HL-60/S4 treated with phorbol 12-myristate 13-acetate at 8.2 ng/mL for 4 days and 3 days (cell line): ENCODE data around the gene KCNK3.
"Not testable (repeated sequence)": the region's sequence is repeated elsewhere in the genome, so short reads cannot be mapped to it uniquely, and the experiment has no call there.

ENCODE experiments used
- in situ Hi-C: fragments of 300-500 bp; cut with MboI; formaldehyde crosslinking; loops from 2 replicates; pipeline ENCODE4 v1.15.0; 2022; ENCODE audit warnings: low sequenced_read_pairs

Gene KCNK3

GRCh38 chr2:26752656-26753055, 60.1 kb downstream of the KCNK3 start:
- in situ Hi-C loops, result loop anchor here (10.0 kb wide), 1 partner anchor 138 kb away; no protein-coding TSS in a partner anchor

GRCh38 chr2:26754539-26754938, 62.0 kb downstream of the KCNK3 start:
- in situ Hi-C loops, result loop anchor here (10.0 kb wide), 1 partner anchor 140 kb away; no protein-coding TSS in a partner anchor

- in situ Hi-C loops, result loop anchor here (10.0 kb wide), 1 partner anchor 140 kb away; no protein-coding TSS in a partner anchor
These were observed 62.6 kb downstream of the KCNK3 start for GRCh38 chr2:26754972-26755670.

- in situ Hi-C loops, result loop anchor here (10.0 kb wide), 1 partner anchor 142 kb away; no protein-coding TSS in a partner anchor
These were observed 63.8 kb downstream of the KCNK3 start for GRCh38 chr2:26756337-26756736.

- in situ Hi-C loops, result loop anchor here (10.0 kb wide), 1 partner anchor 143 kb away; no protein-coding TSS in a partner anchor
These were observed 65.6 kb downstream of the KCNK3 start for GRCh38 chr2:26757873-26758789.

- in situ Hi-C loops, result loop anchor here (10.0 kb wide), 1 partner anchor 144 kb away; no protein-coding TSS in a partner anchor
These were observed 66.3 kb downstream of the KCNK3 start for GRCh38 chr2:26758790-26759321.

- in situ Hi-C loops, result loop anchor here (10.0 kb wide), 1 partner anchor 145 kb away; no protein-coding TSS in a partner anchor
These were observed 67.3 kb downstream of the KCNK3 start for GRCh38 chr2:26759845-26760244.

GRCh38 chr2:26760991-26761390, 68.5 kb downstream of the KCNK3 start:
- in situ Hi-C loops, result not testable (repeated sequence)

- in situ Hi-C loops, result no loop called here
These were observed 70.5 kb downstream of the KCNK3 start for GRCh38 chr2:26763019-26763418.

- in situ Hi-C loops, result no loop called here
These were observed 71.8 kb downstream of the KCNK3 start, which contains the start of gene SLC35F6 for GRCh38 chr2:26764078-26764887. Gene SLC35F6, plus strand, starts transcription at chr2:26764284. Its CDS starts 66 bp downstream, at chr2:26764350.

- in situ Hi-C loops, result no loop called here
These were observed 72.4 kb downstream of the KCNK3 start for GRCh38 chr2:26764906-26765305.

GRCh38 chr2:26765475-26766200, 73.1 kb downstream of the KCNK3 start:
- in situ Hi-C loops, result no loop called here

GRCh38 chr2:26767129-26767528, 74.6 kb downstream of the KCNK3 start:
- in situ Hi-C loops, result no loop called here

- in situ Hi-C loops, result no loop called here
These were observed 75.5 kb downstream of the KCNK3 start for GRCh38 chr2:26767894-26768487.

GRCh38 chr2:26768759-26769088, 76.2 kb downstream of the KCNK3 start:
- in situ Hi-C loops, result no loop called here

- in situ Hi-C loops, result no loop called here
These were observed 76.7 kb downstream of the KCNK3 start for GRCh38 chr2:26769089-26769761.

GRCh38 chr2:26770986-26771586, 78.6 kb downstream of the KCNK3 start:
- in situ Hi-C loops, result no loop called here
